ENCODE data around the gene BORCS5.
"Not testable (repeated sequence)": the region's sequence is repeated elsewhere in the genome, so short reads cannot be mapped to it uniquely, and the experiment has no call there.

Gene BORCS5

DNA sequence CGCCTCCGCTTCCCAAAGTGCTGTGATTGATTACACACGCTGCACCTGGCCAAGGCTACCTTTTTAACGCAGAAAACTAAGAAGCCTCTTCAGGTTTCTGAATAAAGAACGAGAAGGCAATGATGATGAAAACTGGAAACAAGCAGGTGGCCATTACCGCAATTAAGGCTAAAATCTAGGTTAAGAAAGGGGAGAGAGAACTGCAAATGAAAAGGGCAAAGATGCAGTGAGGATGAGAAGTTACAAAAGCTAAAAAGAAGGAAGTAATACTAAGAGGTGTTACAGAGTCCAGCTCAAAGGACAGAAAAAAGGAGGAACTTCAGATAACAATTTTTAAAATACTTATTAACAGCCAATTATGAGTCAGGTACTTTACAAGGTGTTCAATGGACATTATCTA lies 126.1 kb downstream of the BORCS5 start:
- DNase-seq (ENCODE audit: low read depth in 2 of 2, low spot score in 1 of 2), result no peak

DNA sequence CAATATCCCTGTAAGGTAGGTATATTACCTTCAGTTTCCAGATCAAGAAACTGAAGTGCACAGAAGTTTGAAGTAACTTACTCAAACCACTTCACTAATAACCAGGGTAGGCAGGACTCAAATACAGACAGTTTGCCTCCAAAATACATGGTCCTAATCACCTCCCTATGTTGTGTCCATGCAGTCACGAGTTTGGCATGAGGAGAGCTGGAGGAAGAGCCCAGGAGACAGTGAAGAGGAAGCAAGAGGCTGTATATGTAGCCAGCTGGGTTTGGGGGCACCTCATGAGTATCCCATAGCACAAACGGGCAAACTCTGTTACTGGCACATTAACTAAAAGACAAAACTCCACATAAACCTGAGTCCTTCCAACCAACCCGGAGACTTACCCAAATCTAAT lies 126.6 kb downstream of the BORCS5 start:
- DNase-seq (ENCODE audit: low read depth in 2 of 2, low spot score in 1 of 2), result no peak

DNA sequence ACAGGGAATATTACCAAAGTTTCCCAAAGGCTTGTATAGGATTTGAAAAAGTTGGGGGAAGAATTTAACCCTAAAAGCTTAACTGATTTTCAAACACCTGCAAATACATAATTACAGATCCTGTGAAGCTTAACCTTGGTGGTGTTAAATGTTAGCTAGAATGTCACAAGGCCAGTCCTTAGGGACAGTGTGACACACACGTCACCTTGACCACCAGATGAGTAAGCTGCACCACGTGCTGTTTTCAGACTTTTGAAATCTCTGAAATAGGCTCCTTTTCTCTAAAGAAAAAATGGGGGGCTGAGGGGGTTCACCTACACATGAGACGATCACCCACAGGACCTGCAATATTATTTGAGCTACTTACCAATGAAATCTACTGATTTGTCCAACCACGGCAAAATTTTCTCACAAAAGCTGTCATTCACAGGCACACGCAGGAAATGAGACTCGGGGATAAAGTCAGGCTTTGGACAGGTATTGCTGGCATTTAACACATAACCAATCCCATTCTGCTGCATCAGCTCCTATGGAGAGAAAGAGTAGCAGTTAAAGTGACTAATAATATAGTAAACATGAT lies 129.9 kb downstream of the BORCS5 start:
- no peak for DNase-seq (ENCODE audit: low read depth in 2 of 2, low spot score in 1 of 2)

DNA sequence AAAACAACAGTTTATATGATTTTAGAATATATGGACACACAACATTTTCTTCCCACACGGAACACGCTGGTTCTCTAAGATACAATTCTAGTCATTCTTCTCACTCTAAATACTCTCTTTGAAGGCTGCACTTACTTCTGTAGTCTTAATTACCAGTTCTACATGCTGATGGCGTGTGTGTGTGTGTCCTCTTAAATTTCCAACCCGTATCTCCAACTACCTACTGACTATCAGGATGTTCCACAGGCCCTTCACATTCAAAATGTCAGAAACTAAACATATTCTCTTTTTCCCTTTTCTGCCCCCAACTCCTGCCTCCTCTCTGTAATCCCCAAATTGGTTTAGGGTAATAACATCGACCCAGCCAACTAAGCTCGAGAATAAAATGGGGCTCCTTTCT lies 130.6 kb downstream of the BORCS5 start:
- no peak for DNase-seq (ENCODE audit: low read depth in 2 of 2, low spot score in 1 of 2)

DNA sequence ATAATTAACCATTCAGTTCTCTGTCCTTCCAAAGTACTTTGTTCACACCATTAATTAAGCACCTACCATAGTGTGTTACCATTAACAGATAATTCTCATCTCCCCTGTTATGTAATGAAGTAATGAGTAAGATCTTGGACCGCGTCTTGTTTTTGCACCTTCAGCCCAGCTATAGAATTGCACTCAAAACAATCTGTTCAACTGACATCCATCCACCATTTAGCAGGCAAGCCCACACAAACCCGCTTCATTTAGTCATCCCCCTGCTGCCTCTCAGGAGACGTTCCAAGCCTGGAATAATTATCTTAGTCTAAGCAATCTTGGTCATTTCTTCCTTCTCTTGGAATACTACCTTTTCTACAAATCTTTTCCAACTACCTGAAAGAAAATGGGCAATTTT lies 131.4 kb downstream of the BORCS5 start:
- DNase-seq (ENCODE audit: low read depth in 2 of 2, low spot score in 1 of 2), result no peak

DNA sequence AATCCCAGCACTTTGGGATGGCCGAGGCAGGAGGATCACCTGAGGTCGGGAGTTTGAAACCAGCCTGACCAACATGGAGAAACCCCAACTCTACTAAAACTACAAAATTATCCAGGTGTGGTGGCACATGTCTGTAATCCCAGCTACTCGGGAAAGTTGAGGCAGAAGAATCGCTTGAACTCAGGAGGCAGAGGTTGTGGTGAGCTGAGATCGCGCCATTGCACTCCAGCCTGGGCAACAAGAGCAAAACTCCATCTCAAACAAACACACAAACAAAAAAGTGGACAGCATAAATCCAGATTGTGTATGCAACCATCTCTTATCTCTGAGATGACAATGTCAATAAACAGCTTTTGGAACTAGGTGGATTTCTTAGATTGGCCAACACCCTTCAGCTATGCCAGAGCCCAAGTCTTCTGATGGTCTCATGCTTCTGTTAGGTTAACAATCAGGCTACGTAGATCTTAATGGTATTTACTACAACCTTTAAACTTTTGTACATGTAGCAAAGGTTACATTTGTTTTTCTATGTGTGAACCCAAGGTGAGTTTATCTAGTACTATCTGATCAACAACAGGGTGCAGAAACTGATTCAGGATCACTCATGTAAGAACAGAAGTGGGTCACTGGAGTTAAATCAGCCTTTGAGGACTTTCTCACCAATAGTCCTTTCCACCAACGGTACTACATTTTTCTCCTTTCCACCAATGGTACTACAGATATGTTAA lies 132.1 kb downstream of the BORCS5 start:
- DNase-seq (ENCODE audit: low read depth in 2 of 2, low spot score in 1 of 2), result no peak

DNA sequence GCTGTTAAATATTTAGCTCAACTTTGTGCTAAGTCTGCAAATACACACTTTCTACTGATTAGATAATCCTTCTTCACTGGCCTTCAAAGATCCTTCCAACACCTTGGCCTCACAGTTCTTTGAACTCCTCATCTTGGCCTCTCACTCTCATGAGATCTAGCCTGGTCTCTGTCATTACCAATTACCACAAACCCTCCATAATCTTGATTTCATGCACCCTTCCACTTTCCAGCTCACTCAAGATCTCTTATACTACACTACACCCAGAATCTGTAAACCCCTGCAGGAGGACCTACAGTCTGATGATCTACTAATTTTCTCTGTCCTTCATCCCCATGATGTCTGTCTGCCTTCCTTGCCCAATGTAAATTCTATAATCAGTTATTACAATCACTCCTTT lies 134.7 kb downstream of the BORCS5 start:
- DNase-seq (ENCODE audit: low read depth in 2 of 2, low spot score in 1 of 2), result no peak

DNA sequence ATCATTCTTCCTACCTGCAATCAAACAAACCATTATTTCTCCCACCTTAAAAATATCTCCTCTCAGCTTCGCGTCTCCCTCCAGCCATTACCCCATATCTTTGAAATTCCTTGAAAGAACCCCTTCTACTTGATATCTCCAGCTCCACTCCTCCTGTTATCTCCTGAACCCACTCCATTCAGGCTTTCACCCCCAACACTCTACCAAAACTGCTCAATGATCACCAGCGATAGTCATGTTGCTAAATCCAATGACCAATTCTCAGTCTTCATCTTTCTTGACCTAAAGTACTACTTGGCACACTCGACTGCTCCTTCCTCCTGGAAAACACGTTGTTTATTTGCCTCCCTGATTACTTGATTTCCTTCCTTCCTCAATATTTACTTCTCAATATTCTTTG lies 135.7 kb downstream of the BORCS5 start:
- no peak for DNase-seq (ENCODE audit: low read depth in 2 of 2, low spot score in 1 of 2)

DNA sequence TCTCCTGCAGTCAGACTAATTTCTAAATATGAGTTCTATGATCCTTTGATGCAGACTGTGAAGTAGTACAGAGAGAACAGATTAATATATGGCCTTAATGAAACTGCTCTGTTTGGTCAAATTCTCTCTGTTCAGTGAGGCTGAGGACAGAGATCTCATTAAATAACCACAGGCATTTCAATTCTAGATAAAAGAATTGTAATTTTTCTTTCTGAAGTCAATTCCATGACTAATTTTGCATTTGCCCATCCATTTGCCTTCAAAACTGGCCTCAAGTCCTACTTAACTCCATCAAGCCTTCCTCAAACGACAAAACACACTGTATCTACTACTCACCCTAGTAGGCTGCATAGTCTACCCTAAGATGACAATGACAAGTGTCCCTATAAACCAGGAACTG lies 138.7 kb downstream of the BORCS5 start:
- no peak for DNase-seq (ENCODE audit: low read depth in 2 of 2, low spot score in 1 of 2)

DNA sequence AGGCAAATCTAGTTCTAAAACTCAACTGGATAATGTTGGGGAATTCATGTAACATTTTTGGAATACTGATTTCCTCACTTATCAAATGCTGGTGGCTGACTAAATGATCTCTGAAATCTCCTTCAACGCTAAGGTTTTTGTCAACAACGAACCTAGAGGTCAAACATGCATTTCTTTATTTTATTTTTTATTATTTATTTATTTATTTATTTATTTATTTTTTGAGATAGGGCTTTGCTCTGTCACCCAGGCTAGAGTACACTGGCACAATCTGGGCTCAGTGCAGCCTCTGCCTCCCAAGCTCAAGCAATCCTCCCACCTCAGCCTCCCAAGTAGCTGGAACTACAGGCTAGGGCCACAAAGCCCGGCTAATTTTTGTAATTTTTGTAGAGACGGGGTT lies 141.3 kb downstream of the BORCS5 start:
- DNase-seq (ENCODE audit: low read depth in 2 of 2, low spot score in 1 of 2), result no peak

DNA sequence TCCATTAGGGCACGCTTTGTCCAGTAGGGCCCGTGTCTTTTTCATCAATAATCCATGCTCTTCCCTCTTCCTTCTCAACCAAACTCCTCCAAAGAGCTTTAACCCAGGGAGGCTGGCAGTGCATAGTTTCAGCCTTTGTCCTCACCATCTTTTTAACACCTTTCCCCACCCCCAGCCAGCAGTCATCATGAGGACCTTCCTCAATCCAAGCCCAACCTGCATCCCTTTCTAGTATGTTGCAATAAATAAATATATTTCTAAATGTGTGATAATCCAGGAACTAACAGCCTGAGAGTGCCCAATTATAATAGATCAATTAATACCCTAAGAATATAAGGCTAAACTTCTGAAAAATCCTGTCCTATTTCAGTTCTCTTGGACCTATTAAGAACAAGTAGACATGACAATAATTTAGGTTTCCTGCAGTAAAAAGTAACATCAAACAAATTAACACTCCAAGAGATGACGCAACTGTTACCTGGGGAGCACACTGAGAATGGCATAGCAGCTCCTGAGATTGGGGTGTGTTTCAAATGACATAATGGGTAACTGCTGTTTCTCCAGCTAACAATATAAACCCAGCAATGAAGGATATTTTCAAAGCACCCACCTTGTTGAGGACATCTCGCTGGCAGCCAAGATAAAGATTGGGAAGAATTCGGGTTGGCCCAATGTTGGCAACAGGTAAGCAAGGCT lies 143.2 kb downstream of the BORCS5 start:
- no peak for DNase-seq (ENCODE audit: low read depth in 2 of 2, low spot score in 1 of 2)

DNA sequence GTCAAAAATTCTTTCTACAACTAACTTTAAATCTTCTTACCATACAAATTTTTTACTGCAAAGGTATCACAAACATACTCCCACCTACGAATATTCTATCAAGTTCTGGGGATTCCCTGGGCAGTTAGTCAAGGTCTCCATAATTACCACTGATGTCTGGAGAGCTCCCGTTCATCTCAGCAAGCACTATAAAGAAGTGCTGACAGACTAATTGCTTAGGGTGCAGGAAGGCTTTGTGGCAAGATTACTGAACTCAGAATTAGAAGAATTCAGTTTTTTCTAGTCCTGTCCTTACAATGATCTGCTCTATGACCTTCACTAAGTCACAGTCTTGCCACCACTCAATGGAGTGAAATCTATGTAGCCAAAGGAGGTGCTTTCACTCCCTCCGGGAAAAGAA lies 144.2 kb downstream of the BORCS5 start:
- DNase-seq (ENCODE audit: low read depth in 2 of 2, low spot score in 1 of 2), result no peak

DNA sequence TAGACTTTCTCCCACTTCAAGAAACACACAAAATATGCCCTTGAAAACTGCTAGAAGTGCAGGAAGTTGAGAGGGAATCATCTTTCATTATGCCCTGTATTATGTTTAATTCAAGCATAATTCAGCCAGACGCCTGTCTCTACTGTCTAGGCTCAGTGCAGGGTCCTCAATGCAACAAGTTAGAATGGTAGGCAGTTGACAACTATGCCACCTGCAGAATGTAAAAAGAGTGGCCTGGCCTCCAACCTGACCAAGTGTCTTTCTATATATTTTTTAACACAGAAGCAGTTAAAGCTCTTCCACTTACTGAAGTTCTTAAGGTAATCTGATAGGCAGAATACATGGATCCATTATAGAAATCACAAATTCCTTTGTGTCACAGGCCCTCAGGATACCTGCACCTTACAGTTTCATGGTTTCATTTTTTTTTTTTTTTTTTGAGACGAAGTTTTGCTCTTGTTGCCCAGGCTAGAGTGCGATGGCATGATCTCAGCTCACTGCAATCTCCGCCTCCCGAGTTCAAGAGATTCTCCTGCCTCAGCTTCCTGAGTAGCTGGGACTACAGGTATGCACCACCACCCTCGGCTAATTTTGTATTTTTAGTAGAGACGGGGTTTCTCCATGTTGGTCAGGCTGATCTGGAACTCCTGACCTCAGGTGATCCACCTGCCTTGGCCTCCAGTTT lies 145.4 kb downstream of the BORCS5 start:
- DNase-seq (ENCODE audit: low read depth in 2 of 2, low spot score in 1 of 2), result not testable (repeated sequence)

DNA sequence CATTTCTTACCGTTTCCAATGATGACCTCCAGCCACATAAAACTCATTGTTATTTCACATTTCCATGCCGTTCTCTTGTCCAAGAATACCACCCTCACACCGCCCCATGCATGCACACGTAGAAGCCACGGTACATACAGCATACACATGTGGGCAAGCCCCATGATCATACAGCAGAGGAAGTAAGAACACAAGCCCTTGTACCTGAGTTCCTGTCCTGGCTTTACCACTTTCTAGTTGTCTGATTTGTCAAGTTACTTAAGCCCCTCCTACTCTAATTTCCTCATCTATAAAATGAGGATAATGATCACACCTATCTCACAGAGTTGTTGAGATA lies 145.9 kb downstream of the BORCS5 start:
- no peak for DNase-seq (ENCODE audit: low read depth in 2 of 2, low spot score in 1 of 2)

DNA sequence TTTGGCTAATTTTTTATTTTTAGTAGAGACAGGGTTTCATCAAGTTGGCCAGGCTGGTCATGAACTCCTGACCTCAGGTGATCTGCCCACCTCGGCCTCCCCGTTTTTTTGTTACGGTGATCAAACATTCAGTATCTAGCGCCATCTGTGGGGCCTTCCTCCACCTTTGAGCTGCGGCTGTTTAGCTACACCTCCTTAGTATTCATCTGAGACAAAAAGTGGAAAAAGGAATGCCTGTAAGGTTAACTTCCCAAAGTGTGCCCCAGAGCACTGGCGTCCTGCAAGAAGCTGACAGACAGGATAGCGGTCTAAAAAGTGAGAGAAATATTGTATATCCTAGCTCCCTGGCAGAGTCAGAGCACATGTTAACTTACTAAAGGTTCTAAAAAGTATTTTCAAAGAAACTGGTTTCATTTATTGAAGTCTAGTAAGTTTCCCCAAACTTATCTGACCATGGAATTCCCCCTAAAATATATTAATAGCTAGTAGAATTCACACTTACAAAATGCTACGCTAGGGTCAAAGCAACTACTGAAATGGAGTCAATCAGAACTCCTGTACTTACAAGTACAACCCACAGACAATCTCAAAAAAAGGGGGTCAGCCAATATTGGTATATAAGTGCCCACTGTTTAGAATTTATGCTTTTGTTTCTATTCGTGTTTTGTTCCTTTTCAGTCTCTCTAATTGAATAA lies 146.7 kb downstream of the BORCS5 start:
- DNase-seq (ENCODE audit: low read depth in 2 of 2, low spot score in 1 of 2), result no peak

DNA sequence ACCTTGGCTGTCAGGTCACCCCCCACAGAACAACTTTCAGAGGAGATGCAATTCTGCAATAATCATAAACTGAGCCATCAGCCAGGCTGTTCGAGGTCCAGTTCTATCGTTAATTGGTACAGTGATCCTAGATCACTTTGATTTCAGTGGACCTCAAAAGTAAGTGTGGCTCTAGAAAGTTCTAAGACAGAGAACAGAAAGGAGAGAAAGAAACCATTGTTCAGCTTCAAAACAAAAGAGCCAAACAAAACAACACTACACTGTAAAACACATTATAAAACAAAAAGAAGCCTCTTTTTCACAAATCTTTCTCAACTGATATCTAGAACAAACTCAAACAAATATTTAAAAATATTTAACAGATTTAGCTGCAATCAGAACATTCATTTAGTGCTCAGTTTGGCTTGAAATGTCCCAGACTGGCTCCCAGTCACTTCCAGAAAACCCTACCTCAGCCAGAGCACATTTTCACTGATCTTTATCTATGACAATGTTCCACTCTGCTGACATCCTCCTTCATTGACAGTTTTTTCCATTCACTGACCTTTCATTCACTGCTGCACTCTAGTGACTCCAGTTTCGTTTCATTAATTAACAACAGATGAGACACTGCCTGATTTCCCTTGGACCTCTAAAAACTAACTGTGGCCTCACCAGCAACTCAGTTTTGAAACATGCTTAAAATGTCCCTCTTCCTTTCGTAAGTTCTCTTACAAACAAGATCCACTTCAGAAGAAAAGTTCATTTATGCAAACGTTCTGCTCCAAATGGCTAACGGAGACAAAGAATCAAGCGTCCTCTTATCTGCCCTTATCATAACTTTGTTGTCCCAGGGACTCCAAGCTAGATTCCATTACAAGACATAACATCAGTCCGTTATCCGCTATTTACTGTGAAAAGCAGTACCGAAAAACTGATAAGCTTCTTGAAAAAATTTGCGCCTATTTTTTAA lies 148.9 kb downstream of the BORCS5 start:
- DNase-seq (ENCODE audit: low read depth in 2 of 2, low spot score in 1 of 2), result no peak

DNA sequence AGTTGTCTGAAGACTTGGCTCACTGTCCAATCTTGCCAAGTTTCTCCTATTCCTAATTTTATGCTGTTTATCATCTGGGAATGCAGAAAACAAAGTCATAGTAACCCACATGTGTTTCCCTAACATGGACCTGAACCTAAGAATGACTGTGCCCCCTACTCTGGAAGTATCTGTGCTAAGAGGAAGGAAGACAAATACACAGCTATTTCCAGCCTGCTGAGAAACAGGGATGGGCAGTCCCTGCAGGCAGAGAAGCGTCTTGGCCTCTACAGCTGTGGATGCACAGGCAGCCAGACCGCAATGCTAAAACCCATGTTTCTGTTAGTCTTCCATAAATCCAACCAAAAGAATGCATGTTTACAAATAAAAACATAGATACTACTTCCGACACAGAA lies 149.6 kb downstream of the BORCS5 start:
- no peak for DNase-seq (ENCODE audit: low read depth in 2 of 2, low spot score in 1 of 2)

DNA sequence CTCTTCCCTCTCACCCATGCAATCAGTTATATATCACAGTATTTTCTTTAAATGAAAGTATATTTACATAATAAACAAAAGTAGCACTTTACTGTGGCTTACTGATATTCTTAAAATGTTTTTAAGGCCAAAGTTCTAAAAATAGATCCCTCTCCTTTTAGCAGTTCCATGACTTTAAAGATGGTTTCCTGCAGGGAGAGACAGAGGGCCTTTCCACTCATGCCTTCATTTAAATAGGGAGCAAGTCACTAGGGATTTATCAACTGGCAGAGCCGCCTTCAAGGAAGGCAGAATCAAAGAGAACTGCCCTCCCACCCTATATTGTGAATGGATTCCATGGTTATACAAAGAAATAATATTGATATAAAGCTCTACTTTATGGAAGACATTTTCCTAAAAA lies 150.2 kb downstream of the BORCS5 start:
- no peak for DNase-seq (ENCODE audit: low read depth in 2 of 2, low spot score in 1 of 2)

DNA sequence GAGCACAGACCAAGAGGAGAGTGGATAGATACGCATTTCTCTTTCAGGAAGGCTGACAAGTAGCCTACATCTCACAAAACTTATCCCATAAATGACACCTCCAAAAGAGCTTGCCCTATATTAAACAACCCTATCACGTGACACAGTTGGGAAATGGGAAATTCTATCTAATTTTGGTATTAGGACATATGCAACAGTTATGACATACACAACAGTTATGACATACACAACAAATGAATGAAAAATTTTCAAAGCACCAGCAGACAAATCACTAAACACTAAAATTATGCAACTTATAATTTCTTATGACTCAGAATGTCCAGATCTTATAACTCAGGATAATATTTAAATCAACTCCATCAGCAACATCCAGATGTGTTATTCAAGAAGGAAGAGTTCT lies 151.7 kb downstream of the BORCS5 start:
- no peak for DNase-seq (ENCODE audit: low read depth in 2 of 2, low spot score in 1 of 2)

DNA sequence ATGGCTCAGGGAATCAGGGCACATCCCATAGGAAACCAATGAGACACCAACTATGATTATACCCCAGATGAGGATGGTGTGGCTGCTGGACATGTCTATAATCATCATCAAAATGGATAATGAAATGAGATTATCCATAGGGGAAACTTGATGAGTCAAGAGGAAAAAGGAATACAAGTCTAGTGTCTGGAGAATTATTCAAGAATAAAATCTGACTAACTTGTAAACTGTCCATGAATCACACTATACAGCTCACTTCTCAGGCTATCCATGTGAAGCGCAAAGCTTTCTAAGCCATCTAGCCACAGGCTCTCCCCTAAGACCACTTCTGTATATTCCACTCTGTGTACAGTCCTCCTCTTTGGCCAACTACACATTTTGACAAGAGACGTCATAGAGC lies 153.3 kb downstream of the BORCS5 start:
- no peak for DNase-seq (ENCODE audit: low read depth in 2 of 2, low spot score in 1 of 2)

DNA sequence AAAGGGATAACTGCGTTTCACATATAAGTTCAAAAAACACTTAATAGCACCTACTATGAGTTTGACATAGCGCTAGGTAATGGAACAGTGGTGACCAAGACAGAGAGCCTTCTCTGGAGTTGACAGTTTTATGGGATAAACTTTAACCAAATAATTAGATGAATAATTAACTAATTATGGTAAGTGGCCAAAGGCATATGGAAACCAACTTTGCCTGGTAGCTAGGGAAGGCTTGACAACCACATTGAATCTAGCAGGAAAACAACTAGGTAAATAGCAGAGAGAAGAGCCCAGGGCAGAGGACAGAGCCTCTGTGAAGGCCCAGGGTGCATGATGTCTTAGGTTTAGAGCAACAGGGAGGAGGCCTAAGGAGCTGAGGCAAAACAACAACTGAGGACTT lies 153.7 kb downstream of the BORCS5 start:
- no peak for DNase-seq (ENCODE audit: low read depth in 2 of 2, low spot score in 1 of 2)

All from stimulated activated CD8-positive, alpha-beta memory T cell treated with anti-CD3 and anti-CD28 coated beads, Interleukin-4, amount 100 ng/mL, for 4 hours (primary cell).